Measurements from ENCODE around the gene TEAD3. TPM values are rescaled to one million over a fixed set of nuclear protein-coding genes. Genes with fewer than 3 reads are reported as not detected.

TEAD3 gene
- total RNA-seq, 1 experiment from 2014 or later: 10.7 TPM

- intact Hi-C loops (cut with micrococcal nuclease; ENCODE audit: unreplicated experiment): no loop called here
- in situ Hi-C loops (cut with HindIII; ENCODE audit: low pct_unique_long_range_greater_than_20kb, low sequenced_read_pairs): no loop called here
- H3K4me1 ChIP-seq (ENCODE audit: control insufficient read depth, insufficient read depth, low read length): peaks cover 10% of the 10 kb centered on the region
- no peak overlapping the region for H3K4me3 ChIP-seq (ENCODE audit: low read depth in 2 of 2, low read length in 2 of 2)
- TF ChIP-seq REST (IDR thresholded peaks at IDR 0.05; ENCODE audit: insufficient read depth in 1 of 2, low read depth in 2 of 2, low read length in 1 of 2) (no peak), TCF7L2 (IDR thresholded peaks at IDR 0.05; ENCODE audit: low read depth, low read length) (no peak), POLR2AphosphoS5 (IDR thresholded peaks at IDR 0.05; ENCODE audit: low read depth, low read length) (no peak), CTCF (IDR thresholded peaks at IDR 0.05) (no peak), SIN3A (IDR thresholded peaks at IDR 0.05; ENCODE audit: borderline replicate concordance, insufficient read depth, low read depth, low read length) (no peak)
- no peak for DNase-seq (ENCODE audit: low read depth, low spot score)
- no peaks in the 10 kb centered on the region for H3K36me3 ChIP-seq (ENCODE audit: control insufficient read depth, insufficient read depth, low read length)
- H3K9me3 ChIP-seq (ENCODE audit: control insufficient read depth, insufficient read depth, low read depth, low read length): no peaks in the 10 kb centered on the region
- CTCF ChIA-PET: no interaction called here
- no peaks in the 10 kb centered on the region for H3K27me3 ChIP-seq (ENCODE audit: control insufficient read depth, insufficient read depth, low read length)
- no peak overlapping the region for H3K27ac ChIP-seq (ENCODE audit: low read length)
- ATAC-seq: no peak
- BruUV-seq (replicated peaks): no TSS peak
- POLR2A ChIA-PET: no interaction called here
These were observed 39.0 kb downstream of the TEAD3 start for GRCh38 chr6:35457907-35458306.

GRCh38 chr6:35454391-35455110 lies 42.3 kb downstream of the TEAD3 start:
- Histone ChIP-seq H3K27me3 (ENCODE audit: control insufficient read depth, insufficient read depth, low read length) (no peaks in the 10 kb centered on the region), H3K4me1 (ENCODE audit: control insufficient read depth, insufficient read depth, low read length) (peaks cover 18% of the 10 kb centered on the region), H3K36me3 (ENCODE audit: control insufficient read depth, insufficient read depth, low read length) (no peaks in the 10 kb centered on the region), H3K9me3 (ENCODE audit: control insufficient read depth, insufficient read depth, low read depth, low read length) (no peaks in the 10 kb centered on the region), H3K4me3 (ENCODE audit: low read depth in 2 of 2, low read length in 2 of 2) (no peak overlapping the region), H3K27ac (ENCODE audit: low read length) (no peak overlapping the region)
- no peak for TF ChIP-seq CTCF (IDR thresholded peaks at IDR 0.05)
- no peak for TF ChIP-seq TCF7L2 (IDR thresholded peaks at IDR 0.05; ENCODE audit: low read depth, low read length)
- TF ChIP-seq REST (IDR thresholded peaks at IDR 0.05; ENCODE audit: insufficient read depth in 1 of 2, low read depth in 2 of 2, low read length in 1 of 2): no peak
- TF ChIP-seq SIN3A (IDR thresholded peaks at IDR 0.05; ENCODE audit: borderline replicate concordance, insufficient read depth, low read depth, low read length): no peak
- TF ChIP-seq POLR2AphosphoS5 (IDR thresholded peaks at IDR 0.05; ENCODE audit: low read depth, low read length): no peak
- ChIA-PET CTCF (interaction anchor here (0.6 kb wide), 1 partner anchor 364 kb away, joined by 3 read pairs; no protein-coding TSS in a partner anchor), POLR2A (no interaction called here)
- no TSS peak for BruUV-seq (replicated peaks)
- DNase-seq (ENCODE audit: low read depth, low spot score) (no peak), ATAC-seq (no peak)
- in situ Hi-C loops (cut with HindIII; ENCODE audit: low pct_unique_long_range_greater_than_20kb, low sequenced_read_pairs) (no loop called here), intact Hi-C loops (cut with micrococcal nuclease; ENCODE audit: unreplicated experiment) (no loop called here)
